Measurements from ENCODE around the gene DPH6.
"Not testable (repeated sequence)": the region's sequence is repeated elsewhere in the genome, so short reads cannot be mapped to it uniquely, and the experiment has no call there.

DPH6 gene

DNA sequence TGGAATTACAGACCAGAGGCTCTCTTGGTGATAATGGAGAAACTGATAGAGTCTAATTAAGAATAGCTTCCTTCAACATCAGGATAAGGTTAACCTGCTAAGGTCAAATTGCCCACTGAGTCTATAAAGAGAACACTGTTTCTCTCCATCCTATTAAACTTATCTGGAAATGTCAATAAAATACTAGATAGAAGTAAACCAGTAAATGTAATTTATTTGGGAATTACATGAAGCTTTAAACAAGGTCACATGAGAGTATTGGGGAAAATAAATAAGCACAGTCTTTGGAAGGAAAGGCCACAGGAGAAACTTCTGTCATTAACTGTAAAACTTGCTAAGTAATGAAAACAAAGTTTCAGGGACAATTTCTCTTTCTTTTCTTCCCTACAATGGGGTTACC, 118.5 kb downstream of the DPH6 start:
- no peak for DNase-seq

GRCh38 chr15:35427091-35427490, 118.9 kb downstream of the DPH6 start:
- no peak for DNase-seq

DNA sequence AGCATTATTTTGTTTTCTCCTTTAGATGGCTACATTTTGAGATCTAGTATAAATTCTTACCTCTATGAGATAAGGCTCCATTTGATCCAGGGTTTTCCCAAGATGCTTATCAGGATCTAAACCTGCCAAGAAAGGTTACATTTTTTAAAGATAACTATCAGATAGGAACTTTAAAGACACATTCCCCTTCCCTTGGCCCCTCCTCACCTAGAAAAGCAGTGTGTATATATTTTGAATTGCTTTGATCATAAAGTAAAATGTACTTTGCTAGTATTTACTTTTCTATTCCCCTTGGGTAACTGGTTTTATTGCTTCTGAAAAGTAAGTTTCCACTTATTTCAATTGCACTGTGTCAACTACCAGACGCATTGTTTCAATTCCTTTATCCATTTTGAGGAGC, 135.2 kb downstream of the DPH6 start:
- no peak for DNase-seq

GRCh38 chr15:35399901-35400300, 146.1 kb downstream of the DPH6 start:
- no peak for DNase-seq

DNA sequence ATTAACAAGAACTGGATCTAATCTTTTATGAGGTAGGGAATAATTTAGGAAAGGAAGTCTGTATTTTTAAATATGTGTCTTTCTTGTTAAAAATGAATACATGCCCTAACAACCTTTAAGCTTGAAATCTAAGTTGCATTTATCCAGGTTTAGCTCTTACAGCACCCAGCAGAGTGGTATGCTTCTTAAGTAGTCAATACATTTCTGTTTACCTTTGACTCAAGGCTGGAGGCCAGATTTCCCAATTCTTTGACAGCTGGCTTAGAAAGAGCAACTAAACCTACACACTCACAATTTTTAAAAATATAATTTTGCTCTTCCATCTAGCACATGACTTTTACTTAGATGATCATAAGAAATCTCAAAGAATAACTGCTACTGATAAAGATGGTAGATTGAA, 148.9 kb downstream of the DPH6 start:
- DNase-seq, result no peak

GRCh38 chr15:35394416-35394815, 151.5 kb downstream of the DPH6 start:
- no peak for DNase-seq

DNA sequence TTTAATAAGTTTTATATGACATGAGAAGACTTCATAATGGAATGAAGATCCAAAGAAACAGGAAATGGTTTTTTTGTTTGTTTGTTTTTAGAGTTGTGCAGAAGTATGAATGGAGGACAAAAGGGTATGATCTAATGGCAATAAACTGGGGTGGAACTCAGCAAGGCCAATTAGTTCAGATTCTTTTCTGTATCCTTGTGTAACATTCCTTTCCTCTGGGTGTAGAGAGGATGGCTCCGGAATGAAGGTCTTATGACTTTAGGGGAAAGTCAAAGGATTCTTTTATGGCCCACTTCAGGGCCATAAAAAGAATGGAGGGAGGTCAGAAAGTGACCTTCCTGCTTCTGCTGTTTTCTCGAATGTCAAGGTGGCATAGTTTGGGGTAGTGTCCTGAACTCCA, 152.6 kb downstream of the DPH6 start:
- no peak for DNase-seq

DNA sequence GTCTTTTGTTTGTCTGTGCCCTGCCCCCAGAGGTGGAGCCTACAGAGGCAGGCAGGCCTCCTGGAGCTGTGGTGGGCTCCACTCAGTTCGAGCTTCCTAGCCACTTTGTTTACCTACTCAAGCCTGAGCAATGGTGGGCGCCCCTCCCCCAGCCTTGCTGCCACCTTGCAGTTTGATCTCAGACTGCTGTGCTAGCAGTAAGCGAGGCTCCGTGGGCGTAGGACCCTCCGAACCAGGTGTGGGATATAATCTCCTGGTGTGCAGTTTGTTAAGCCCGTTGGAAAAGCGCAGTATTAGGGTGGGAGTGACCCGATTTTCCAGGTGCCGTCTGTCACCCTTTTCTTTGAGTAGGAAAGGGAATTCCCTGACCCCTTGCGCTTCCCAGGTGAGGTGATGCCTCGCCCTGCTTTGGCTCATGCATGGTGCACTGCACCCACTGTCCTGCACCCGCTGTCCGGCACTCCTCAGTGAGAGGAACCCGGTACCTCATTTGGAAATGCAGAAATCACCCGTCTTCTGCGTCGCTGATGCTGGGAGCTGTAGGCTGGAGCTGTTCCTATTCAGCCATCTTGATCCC, 154.5 kb downstream of the DPH6 start:
- DNase-seq, result not testable (repeated sequence)

DNA sequence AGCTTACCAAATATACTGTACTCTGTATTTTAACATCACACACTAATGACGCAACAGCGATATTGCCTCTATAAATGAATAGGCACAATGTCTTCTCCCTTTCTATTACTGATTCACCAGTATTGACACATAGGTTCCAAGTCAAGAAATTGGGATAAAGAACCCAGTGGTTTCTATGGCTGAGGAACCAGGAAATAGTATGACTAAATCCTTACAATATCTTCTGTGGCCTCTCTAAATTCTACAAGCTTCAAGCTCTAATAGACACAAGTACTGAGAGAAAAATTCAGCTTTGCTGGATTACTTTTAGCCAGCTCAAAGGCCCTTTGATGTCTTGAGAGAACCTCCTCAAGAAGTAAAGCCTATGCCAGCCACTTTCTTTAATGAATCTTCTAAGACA, 162.5 kb downstream of the DPH6 start:
- DNase-seq, result no peak

- DNase-seq, result no peak
Observed at GRCh38 chr15:35381328-35381727, 164.6 kb downstream of the DPH6 start.

DNA sequence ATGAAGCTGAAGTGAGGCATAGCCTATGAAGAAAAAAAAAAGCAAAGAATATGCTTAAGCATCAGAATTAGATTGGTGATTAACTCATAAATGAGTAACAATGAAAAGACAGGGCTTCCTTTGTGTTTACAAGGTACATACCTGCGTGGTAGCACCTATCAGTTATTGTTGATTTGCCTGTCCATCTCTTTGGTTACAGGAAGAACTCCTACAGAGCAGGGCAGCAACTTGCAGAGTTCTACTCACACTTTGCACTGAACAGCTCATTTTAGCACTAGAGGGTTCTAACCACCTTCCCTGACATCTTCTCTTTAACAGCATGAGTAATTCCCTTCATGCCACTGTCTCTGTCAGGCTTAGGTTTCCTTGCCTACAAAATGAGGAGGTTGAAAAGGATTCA, 166.0 kb downstream of the DPH6 start:
- DNase-seq, result no peak

- DNase-seq, result not testable (repeated sequence)
Observed at GRCh38 chr15:35378454-35378853, 167.5 kb downstream of the DPH6 start.

DNA sequence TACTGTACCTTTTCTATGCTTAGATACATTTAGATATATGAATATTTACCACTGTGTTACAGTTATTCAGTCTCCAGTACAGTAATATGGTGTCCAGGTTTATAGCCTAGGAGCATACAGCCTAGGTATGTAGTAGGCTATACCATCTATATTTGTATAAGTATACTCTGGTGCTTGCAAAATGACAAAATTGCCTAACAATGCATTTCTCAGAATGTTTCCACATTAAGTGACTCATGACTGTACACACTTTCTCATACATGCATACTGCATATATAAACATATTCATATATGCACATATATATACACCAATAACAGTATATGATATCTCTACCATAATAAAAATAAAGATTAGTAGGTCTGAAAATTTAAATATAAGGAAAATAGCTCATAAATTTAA, 169.3 kb downstream of the DPH6 start:
- no peak for DNase-seq

- DNase-seq, result no peak
Observed at GRCh38 chr15:35374661-35375060, 171.3 kb downstream of the DPH6 start.

GRCh38 chr15:35362195-35362829, 183.7 kb downstream of the DPH6 start:
- DNase-seq, result no peak

DNA sequence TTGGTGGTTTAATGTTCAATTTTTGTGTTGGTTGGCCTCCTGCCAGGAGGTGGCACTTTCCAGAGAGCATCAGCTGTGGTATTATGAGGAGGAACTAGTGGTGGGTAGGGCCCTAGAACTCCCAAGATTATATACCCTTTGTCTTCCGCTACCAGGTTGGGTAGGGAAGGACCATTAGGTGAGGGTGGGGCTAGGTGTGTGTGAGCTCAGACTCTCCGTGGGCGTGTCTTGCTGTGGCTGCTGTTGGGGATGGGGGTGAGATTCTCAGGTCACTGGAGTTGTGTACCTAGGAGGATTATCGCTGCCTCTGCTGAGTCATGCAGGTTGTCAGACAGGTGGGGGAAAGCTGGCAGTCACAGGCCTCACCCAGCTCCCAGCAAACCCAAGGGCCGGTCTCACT, 187.1 kb downstream of the DPH6 start:
- DNase-seq, result no peak

- no peak for DNase-seq
Observed at GRCh38 chr15:35351059-35351458, 194.9 kb downstream of the DPH6 start.

DNA sequence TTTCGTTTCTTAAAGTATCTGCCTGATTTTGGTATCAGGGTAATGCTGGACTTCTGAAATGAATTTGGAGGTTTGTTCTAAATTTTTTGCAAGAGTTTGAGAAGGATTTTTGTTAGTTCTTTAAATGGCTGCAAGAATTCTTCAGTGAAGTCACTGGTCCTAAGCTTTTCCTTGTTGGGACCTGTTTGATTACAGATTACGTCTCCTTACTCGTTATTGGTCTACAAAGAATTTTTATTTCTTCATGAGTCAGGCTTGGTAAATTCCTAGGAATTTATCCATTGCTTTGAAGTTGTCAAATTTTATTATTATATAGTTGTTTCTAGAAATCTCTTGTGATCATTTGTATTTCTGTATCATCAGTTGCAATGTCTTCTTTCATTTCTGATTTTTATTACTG, 196.0 kb downstream of the DPH6 start:
- no peak for DNase-seq

DNA sequence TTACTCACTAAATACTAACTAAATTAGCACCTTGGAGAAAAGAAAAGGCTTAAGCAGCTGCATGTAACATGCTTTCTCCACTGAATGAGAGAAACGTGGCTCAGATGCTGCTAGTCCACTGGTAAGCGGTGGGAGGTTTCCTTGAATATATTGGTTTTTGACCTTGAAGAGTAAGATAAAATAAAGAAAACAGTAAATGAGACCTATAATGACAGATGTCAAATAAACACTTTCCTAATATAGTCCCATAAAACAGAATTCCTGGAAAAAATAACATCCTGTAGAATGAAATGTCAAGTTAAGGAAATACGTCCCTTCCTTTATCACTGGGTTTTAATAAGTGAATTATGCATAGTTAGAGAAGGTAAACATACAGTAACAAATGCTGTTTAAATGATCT, 215.0 kb downstream of the DPH6 start:
- DNase-seq, result no peak

DNA sequence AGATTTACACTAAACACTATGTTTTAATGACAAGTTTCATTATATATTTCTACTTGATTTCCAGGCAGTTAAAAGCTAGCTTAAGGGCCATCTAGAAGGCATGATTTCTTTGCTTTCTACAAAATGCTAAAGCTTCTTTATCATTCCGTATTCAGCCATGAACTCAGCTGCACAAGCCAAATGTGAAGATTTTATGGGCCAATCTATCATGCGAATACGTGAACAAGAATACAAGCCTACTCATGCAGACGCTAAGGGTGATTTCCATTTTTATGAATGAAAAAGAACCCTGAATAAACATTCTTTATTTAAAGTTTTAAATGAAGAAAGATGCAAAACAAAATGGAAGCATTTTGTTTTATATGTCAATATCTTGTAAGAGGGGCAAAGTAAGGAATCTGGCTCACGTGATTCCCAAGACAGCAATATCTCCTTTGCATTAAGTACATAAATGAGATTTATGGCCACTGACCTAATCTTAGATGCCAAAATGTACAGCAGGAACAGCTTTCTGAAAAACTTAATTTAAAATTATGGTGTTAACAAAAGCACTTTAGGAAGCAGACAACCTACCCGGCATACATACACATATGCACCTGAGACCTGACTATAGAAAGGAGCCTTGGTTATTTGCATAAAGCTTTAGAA, 215.8 kb downstream of the DPH6 start:
- no peak for DNase-seq

- no peak for DNase-seq
Observed at GRCh38 chr15:35329521-35329961, 216.4 kb downstream of the DPH6 start.

DNA sequence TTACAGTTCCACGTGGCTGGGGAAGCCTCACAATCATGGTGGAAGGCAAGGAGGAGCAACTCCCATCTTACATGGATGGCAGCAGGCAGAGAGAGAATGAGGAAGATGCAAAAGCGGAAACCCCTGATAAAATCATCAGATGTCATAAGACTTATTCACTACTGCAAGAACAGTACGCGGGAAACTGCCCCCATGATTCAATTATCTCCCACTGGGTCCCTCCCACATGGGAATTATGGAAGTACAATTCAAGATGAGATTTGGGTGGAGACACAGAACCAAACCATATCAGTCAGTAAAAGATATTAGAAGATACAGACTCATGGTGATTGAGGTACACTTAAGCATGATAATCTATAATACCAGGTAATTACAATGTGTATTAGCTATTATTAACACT, 217.1 kb downstream of the DPH6 start:
- DNase-seq, result not testable (repeated sequence)

DNA sequence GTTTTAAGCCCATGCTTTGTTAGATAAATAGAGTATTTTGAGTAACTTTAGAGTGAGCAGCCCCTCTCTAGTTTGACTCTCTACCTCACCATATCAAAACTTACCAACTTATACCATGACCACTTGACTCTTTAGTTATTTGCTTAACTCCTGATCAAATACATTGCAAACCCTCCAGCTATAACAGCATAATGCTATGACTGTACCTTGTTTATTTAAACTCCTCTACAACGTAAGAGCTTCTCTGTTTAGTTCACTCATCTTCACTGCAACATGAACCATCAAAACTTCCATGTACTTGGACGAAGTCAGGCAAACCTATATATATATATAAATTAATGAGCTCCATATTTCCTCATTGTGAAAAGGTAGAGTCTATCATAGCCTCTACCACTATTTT, 218.2 kb downstream of the DPH6 start:
- DNase-seq, result no peak

GRCh38 chr15:35325374-35325941, 220.5 kb downstream of the DPH6 start:
- no peak for DNase-seq
